ENCODE results near the gene ANKRD63. TPM values are rescaled to one million over a fixed set of nuclear protein-coding genes. Genes with fewer than 3 reads are reported as not detected.

Gene ANKRD63
- total RNA-seq, 2 donors from 2014 or later: not detected

- no peaks in the 10 kb centered on the region for H3K36me3 ChIP-seq (ENCODE audit: control insufficient read depth, insufficient read depth, low read length)
- H3K9me3 Mint-ChIP-seq: no peaks in the 10 kb centered on the region
- no peak within 1 kb of the TSS for H3K27ac ChIP-seq (ENCODE audit: low read depth, low read length)
- peaks cover 3% of the 10 kb centered on the region for H3K4me1 ChIP-seq (ENCODE audit: control insufficient read depth, insufficient read depth, low read length)
- H3K4me3 Mint-ChIP-seq: peak within 1 kb of the TSS; percentile 39
- no peaks in the 10 kb centered on the region for H3K36me3 Mint-ChIP-seq (ENCODE audit: low read depth)
- peak; percentile 96 for DNase-seq
- peaks cover 16% of the 10 kb centered on the region for H3K27me3 ChIP-seq (ENCODE audit: control insufficient read depth, insufficient read depth, low read length, poor library complexity, severe bottlenecking)
- H3K9me3 ChIP-seq (ENCODE audit: control insufficient read depth, low read length): no peaks in the 10 kb centered on the region
- peaks cover 17% of the 10 kb centered on the region for H3K4me1 Mint-ChIP-seq
- no peak for TF ChIP-seq CTCF (conservative IDR thresholded peaks at IDR 0.05)
- H3K27ac Mint-ChIP-seq: peak within 1 kb of the TSS; percentile 19
- no peak within 1 kb of the TSS for H3K9ac ChIP-seq (ENCODE audit: extremely low read depth, low read length, poor library complexity, severe bottlenecking)
- H3K4me3 ChIP-seq (ENCODE audit: low read length): peak within 1 kb of the TSS; percentile 69
- WGBS, 2 experiments (ENCODE audit: insufficient coverage in 1 of 2, insufficient read length in 1 of 2): 6 to 9% methylated on average over 25 to 39 of the region's 39 CpGs
- H3K27me3 Mint-ChIP-seq (ENCODE audit: insufficient read depth): peaks cover 29% of the 10 kb centered on the region
Observed at GRCh38 chr15:40238532-40239403, 44.1 kb downstream of the ANKRD63 start, which contains the start of gene PAK6. Gene PAK6 (plus strand): TSS chr15:40239063. CDS start chr15:40264786, 25,723 bp downstream.

GRCh38 chr15:40235201-40235885, 47.5 kb downstream of the ANKRD63 start:
- no peak overlapping the region for H3K27ac ChIP-seq (ENCODE audit: low read depth, low read length)
- H3K27me3 Mint-ChIP-seq (ENCODE audit: insufficient read depth): peaks cover 26% of the 10 kb centered on the region
- peaks cover 3% of the 10 kb centered on the region for H3K4me1 ChIP-seq (ENCODE audit: control insufficient read depth, insufficient read depth, low read length)
- no peaks in the 10 kb centered on the region for H3K9me3 Mint-ChIP-seq
- H3K27me3 ChIP-seq (ENCODE audit: control insufficient read depth, insufficient read depth, low read length, poor library complexity, severe bottlenecking): peaks cover 16% of the 10 kb centered on the region
- peaks cover 17% of the 10 kb centered on the region for H3K4me1 Mint-ChIP-seq
- WGBS, 2 experiments (ENCODE audit: insufficient coverage in 1 of 2, insufficient read length in 1 of 2): 89 to 95% methylated on average over 2 to 4 of the region's 4 CpGs
- H3K36me3 Mint-ChIP-seq (ENCODE audit: low read depth): no peaks in the 10 kb centered on the region
- no peaks in the 10 kb centered on the region for H3K9me3 ChIP-seq (ENCODE audit: control insufficient read depth, low read length)
- H3K36me3 ChIP-seq (ENCODE audit: control insufficient read depth, insufficient read depth, low read length): peaks cover 11% of the 10 kb centered on the region
- H3K27ac Mint-ChIP-seq: no peak overlapping the region
- H3K4me3 ChIP-seq (ENCODE audit: low read length): no peak overlapping the region
- peak; percentile 65 for DNase-seq
- no peak for TF ChIP-seq CTCF (conservative IDR thresholded peaks at IDR 0.05)
- no peak overlapping the region for H3K9ac ChIP-seq (ENCODE audit: extremely low read depth, low read length, poor library complexity, severe bottlenecking)
- no peak overlapping the region for H3K4me3 Mint-ChIP-seq

- Histone ChIP-seq H3K36me3 (ENCODE audit: control insufficient read depth, insufficient read depth, low read length) (peaks cover 15% of the 10 kb centered on the region), H3K9ac (ENCODE audit: extremely low read depth, low read length, poor library complexity, severe bottlenecking) (no peak overlapping the region), H3K4me3 (ENCODE audit: low read length) (no peak overlapping the region), H3K9me3 (ENCODE audit: control insufficient read depth, low read length) (no peaks in the 10 kb centered on the region), H3K27ac (ENCODE audit: low read depth, low read length) (peak overlapping the region; percentile 61), H3K27me3 (ENCODE audit: control insufficient read depth, insufficient read depth, low read length, poor library complexity, severe bottlenecking) (peaks cover 16% of the 10 kb centered on the region), H3K4me1 (ENCODE audit: control insufficient read depth, insufficient read depth, low read length) (peaks cover 3% of the 10 kb centered on the region)
- Mint-ChIP-seq H3K27ac (peak overlapping the region; percentile 86), H3K27me3 (ENCODE audit: insufficient read depth) (peaks cover 25% of the 10 kb centered on the region), H3K4me1 (peaks cover 16% of the 10 kb centered on the region), H3K36me3 (ENCODE audit: low read depth) (peaks cover 4% of the 10 kb centered on the region), H3K4me3 (no peak overlapping the region), H3K9me3 (no peaks in the 10 kb centered on the region)
- TF ChIP-seq CTCF (conservative IDR thresholded peaks at IDR 0.05): no peak
- 77 to 94% methylated on average over 2 to 4 of the region's 4 CpGs for WGBS, 2 experiments (ENCODE audit: insufficient coverage in 1 of 2, insufficient read length in 1 of 2)
- peak; percentile 70 for DNase-seq
Observed at GRCh38 chr15:40234783-40235182, 48.1 kb downstream of the ANKRD63 start.
